Measurements from ENCODE around the gene ATRN. TPM values are rescaled to one million over a fixed set of nuclear protein-coding genes. Genes with fewer than 3 reads are reported as not detected.

ATRN gene
- polyA plus RNA-seq, 1 donor (not counting 4 experiments of a cell fraction or from before 2014, with no cell fraction given) = 49.9 TPM

GRCh38 chr20:3452136-3452535 lies 18.7 kb upstream of the ATRN start:
- dilution Hi-C loops (cut with MboI; ENCODE audit: extremely low pct_ligation_motif_present, low sequenced_read_pairs) = no loop called here
- H3K4me3 ChIP-seq (ENCODE audit: control insufficient read depth in 2 of 3, extremely low read depth in 1 of 3, insufficient read depth in 2 of 3, low read depth in 1 of 3, low read length in 3 of 3) = no peak overlapping the region
- no peak overlapping the region for H2AFZ ChIP-seq (ENCODE audit: control insufficient read depth, low read length)
- H3K4me1 ChIP-seq (ENCODE audit: control insufficient read depth, extremely low read depth, insufficient read depth, low read length) = no peaks in the 10 kb centered on the region
- no peak overlapping the region for H3K27ac ChIP-seq (ENCODE audit: control insufficient read depth, insufficient read depth, low read length)
- no peaks in the 10 kb centered on the region for H3K36me3 ChIP-seq (ENCODE audit: control insufficient read depth in 2 of 2, extremely low read depth in 1 of 2, insufficient read depth in 2 of 2, low read length in 2 of 2)
- no peak for FAIRE-seq
- H3K9me1 ChIP-seq (ENCODE audit: control insufficient read depth, extremely low read depth, insufficient read depth, low read length) = no peaks in the 10 kb centered on the region
- no peaks in the 10 kb centered on the region for H3K79me2 ChIP-seq (ENCODE audit: control insufficient read depth, insufficient read depth, low read length)
- no peak for DNase-seq (ENCODE audit: low read depth, low spot score)
- TF ChIP-seq EZH2 (IDR thresholded peaks at IDR 0.05; ENCODE audit: low read length) = no peak
- TF ChIP-seq, protein P1, sequence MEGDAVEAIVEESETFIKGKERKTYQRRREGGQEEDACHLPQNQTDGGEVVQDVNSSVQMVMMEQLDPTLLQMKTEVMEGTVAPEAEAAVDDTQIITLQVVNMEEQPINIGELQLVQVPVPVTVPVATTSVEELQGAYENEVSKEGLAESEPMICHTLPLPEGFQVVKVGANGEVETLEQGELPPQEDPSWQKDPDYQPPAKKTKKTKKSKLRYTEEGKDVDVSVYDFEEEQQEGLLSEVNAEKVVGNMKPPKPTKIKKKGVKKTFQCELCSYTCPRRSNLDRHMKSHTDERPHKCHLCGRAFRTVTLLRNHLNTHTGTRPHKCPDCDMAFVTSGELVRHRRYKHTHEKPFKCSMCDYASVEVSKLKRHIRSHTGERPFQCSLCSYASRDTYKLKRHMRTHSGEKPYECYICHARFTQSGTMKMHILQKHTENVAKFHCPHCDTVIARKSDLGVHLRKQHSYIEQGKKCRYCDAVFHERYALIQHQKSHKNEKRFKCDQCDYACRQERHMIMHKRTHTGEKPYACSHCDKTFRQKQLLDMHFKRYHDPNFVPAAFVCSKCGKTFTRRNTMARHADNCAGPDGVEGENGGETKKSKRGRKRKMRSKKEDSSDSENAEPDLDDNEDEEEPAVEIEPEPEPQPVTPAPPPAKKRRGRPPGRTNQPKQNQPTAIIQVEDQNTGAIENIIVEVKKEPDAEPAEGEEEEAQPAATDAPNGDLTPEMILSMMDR (optimal IDR thresholded peaks at IDR 0.05 in 1 of 3, IDR thresholded peaks at IDR 0.05 in 1 of 3, conservative IDR thresholded peaks at IDR 0.05 in 1 of 3; ENCODE audit: extremely low read depth in 1 of 3, insufficient read depth in 2 of 3, low read length in 3 of 3) = no peak
- H3K27me3 ChIP-seq (ENCODE audit: control insufficient read depth, extremely low read depth, insufficient read depth, low read length) = peaks cover 2% of the 10 kb centered on the region
- no peaks in the 10 kb centered on the region for H3K9me3 ChIP-seq (ENCODE audit: control insufficient read depth, low read depth, low read length)
- no peaks in the 10 kb centered on the region for H4K20me1 ChIP-seq (ENCODE audit: control insufficient read depth, extremely low read depth, insufficient read depth, low read length)
- H3K4me2 ChIP-seq (ENCODE audit: control insufficient read depth, extremely low read depth, insufficient read depth, low read depth, low read length) = no peak overlapping the region
- H3K9ac ChIP-seq (ENCODE audit: control insufficient read depth, extremely low read depth, insufficient read depth, low read length) = no peak overlapping the region

GRCh38 chr20:3452690-3453089 lies 18.1 kb upstream of the ATRN start:
- Histone ChIP-seq H3K36me3 (ENCODE audit: control insufficient read depth in 2 of 2, extremely low read depth in 1 of 2, insufficient read depth in 2 of 2, low read length in 2 of 2) (no peaks in the 10 kb centered on the region), H3K9me3 (ENCODE audit: control insufficient read depth, low read depth, low read length) (no peaks in the 10 kb centered on the region), H3K4me2 (ENCODE audit: control insufficient read depth, extremely low read depth, insufficient read depth, low read depth, low read length) (no peak overlapping the region), H4K20me1 (ENCODE audit: control insufficient read depth, extremely low read depth, insufficient read depth, low read length) (no peaks in the 10 kb centered on the region), H3K9ac (ENCODE audit: control insufficient read depth, extremely low read depth, insufficient read depth, low read length) (no peak overlapping the region), H2AFZ (ENCODE audit: control insufficient read depth, low read length) (no peak overlapping the region), H3K4me3 (ENCODE audit: control insufficient read depth in 2 of 3, extremely low read depth in 1 of 3, insufficient read depth in 2 of 3, low read depth in 1 of 3, low read length in 3 of 3) (no peak overlapping the region), H3K9me1 (ENCODE audit: control insufficient read depth, extremely low read depth, insufficient read depth, low read length) (no peaks in the 10 kb centered on the region), H3K4me1 (ENCODE audit: control insufficient read depth, extremely low read depth, insufficient read depth, low read length) (no peaks in the 10 kb centered on the region), H3K79me2 (ENCODE audit: control insufficient read depth, insufficient read depth, low read length) (no peaks in the 10 kb centered on the region), H3K27ac (ENCODE audit: control insufficient read depth, insufficient read depth, low read length) (no peak overlapping the region), H3K27me3 (ENCODE audit: control insufficient read depth, extremely low read depth, insufficient read depth, low read length) (peaks cover 8% of the 10 kb centered on the region)
- dilution Hi-C loops (cut with MboI; ENCODE audit: extremely low pct_ligation_motif_present, low sequenced_read_pairs) = no loop called here
- FAIRE-seq = peak; percentile 51
- TF ChIP-seq EZH2 (IDR thresholded peaks at IDR 0.05; ENCODE audit: low read length) = no peak
- TF ChIP-seq, protein P1 (optimal IDR thresholded peaks at IDR 0.05 in 1 of 3, IDR thresholded peaks at IDR 0.05 in 1 of 3, conservative IDR thresholded peaks at IDR 0.05 in 1 of 3; ENCODE audit: extremely low read depth in 1 of 3, insufficient read depth in 2 of 3, low read length in 3 of 3) = no peak
- DNase-seq (ENCODE audit: low read depth, low spot score) = no peak

Data from keratinocyte (primary cell).